GM10266 (cell line): ENCODE measurements around the gene NDUFAF2.
"Not testable (repeated sequence)": the region's sequence is repeated elsewhere in the genome, so short reads cannot be mapped to it uniquely, and the experiment has no call there.

ENCODE experiments used
- DNase-seq: peaks from one replicate; pipeline ENCODE4 v3.0.0; 2012; ENCODE audit errors: extremely low spot score
- TF ChIP-seq, protein P1 (sequence below): IDR thresholded peaks from 2 replicates; pipeline ENCODE4 v1.5.1; 2012; ENCODE audit warnings: mild to moderate bottlenecking, low read depth; ENCODE audit not compliant: control insufficient read depth, insufficient read depth; ENCODE audit errors: missing control alignments

Gene NDUFAF2

DNA sequence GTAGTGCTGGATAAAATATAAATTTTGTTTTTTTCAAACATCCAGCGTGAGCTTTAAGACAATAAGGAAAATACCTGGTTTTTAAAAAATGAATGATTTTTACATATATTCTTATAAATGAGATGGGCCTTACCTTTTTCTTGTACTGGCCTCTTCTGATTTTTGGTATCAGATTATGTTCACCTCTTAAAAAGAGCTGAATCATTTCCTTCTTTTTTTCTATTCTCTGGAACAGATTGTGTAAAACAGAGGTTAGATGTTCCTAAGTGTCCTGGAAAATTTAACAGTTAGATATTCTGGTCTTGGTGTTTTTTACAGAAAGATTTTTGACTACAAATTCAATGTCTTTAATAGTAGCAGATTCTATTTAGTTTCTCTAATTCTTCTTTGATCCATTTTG lies 74.6 kb downstream of the NDUFAF2 start:
- no peak for DNase-seq
- TF ChIP-seq, protein P1, sequence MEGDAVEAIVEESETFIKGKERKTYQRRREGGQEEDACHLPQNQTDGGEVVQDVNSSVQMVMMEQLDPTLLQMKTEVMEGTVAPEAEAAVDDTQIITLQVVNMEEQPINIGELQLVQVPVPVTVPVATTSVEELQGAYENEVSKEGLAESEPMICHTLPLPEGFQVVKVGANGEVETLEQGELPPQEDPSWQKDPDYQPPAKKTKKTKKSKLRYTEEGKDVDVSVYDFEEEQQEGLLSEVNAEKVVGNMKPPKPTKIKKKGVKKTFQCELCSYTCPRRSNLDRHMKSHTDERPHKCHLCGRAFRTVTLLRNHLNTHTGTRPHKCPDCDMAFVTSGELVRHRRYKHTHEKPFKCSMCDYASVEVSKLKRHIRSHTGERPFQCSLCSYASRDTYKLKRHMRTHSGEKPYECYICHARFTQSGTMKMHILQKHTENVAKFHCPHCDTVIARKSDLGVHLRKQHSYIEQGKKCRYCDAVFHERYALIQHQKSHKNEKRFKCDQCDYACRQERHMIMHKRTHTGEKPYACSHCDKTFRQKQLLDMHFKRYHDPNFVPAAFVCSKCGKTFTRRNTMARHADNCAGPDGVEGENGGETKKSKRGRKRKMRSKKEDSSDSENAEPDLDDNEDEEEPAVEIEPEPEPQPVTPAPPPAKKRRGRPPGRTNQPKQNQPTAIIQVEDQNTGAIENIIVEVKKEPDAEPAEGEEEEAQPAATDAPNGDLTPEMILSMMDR = no peak

GRCh38 chr5:61020415-61020814 lies 75.4 kb downstream of the NDUFAF2 start:
- TF ChIP-seq, protein P1 = no peak

GRCh38 chr5:61023131-61023530 lies 78.1 kb downstream of the NDUFAF2 start:
- DNase-seq = no peak

More at GRCh38 chr5:61020415-61020814, 75.4 kb downstream of the NDUFAF2 start:
- no peak for DNase-seq

DNA sequence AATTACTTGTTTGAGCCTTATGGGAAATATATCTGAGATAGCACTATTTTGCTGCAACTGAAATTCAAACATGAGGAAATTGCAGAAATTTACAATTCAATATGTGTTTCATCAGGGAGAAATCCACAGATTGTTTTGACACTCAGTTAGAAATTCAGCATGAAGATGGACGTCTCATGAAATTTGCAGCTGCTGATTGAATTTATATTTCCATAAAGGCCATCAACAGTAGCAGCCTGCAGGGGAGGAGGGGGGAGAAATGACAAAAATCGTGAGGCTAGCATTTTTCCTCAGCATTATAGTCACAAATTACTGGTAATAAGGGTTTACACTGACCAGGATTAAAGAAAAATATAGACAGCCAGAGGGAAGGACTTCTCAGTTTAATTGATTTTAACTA lies 81.0 kb downstream of the NDUFAF2 start:
- TF ChIP-seq, protein P1 = no peak
- DNase-seq = no peak

More at GRCh38 chr5:61023131-61023530, 78.1 kb downstream of the NDUFAF2 start:
- TF ChIP-seq, protein P1 = no peak

GRCh38 chr5:61028382-61028781 lies 83.4 kb downstream of the NDUFAF2 start:
- TF ChIP-seq, protein P1 = no peak
- no peak for DNase-seq

DNA sequence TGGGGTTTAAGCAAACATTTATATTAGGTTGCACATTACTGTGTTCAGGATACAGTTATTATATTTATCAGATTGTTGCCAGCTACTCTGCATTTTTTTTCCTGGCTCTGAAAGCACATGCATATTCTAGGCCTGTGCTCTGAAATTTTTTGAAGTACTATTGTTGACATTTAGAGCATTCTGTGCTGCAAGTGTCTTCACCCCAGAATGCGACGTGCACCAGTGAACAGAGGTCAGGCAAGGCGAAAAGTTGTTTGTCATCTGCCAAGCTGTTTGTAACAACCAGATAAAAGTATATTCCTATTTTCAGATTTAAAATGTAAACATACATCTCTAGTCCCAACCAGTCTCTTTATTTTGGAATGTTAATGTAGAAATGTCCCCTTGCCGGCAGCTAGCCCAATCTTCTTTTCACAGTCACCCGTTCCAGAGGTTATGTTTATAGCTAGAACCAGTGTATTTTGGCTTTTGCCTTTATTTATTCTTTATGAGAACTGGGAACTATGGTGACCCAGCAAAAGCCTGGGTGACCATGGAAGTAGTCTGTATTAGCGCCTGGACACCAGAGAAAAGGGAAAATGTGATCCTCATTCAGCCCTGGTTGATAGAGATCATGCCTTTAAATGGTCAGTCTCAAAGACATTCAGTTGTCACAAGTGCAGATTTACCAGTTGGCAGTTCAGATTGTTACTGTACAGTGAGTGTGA lies 84.6 kb downstream of the NDUFAF2 start:
- TF ChIP-seq, protein P1 = no peak
- no peak for DNase-seq

GRCh38 chr5:61030163-61030482 lies 85.1 kb downstream of the NDUFAF2 start:
- TF ChIP-seq, protein P1 = no peak
- no peak for DNase-seq

GRCh38 chr5:61031301-61031700 lies 86.3 kb downstream of the NDUFAF2 start:
- DNase-seq = not testable (repeated sequence)
